ENCODE measurements around the gene NRTN.

DNA sequence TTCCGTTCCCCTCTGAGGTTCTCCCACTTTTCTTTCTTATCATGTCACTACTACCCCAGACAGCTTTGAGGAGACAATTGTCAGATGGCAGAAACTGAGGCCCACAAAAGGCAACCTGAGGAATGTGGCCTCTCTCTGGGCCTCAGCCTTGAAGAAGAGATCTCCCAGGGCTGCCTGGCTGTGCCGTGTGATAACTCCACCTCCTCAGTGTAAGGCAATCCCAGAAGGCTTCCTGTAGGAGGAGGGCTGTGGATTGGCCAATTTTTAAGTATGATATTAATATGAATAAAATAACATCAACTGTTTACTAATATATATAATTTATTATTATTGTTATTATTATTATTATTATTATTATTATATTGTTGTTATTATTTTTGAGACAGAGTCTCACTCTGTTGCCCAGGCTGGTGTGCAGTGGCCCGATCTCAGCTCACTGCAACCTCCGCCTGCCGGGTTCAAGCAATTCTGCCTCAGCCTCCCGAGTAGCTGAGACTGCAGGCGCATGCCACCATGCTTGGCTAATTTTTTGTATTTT is 9.4 kb upstream of the NRTN start:
- TF ChIP-seq, protein P1, sequence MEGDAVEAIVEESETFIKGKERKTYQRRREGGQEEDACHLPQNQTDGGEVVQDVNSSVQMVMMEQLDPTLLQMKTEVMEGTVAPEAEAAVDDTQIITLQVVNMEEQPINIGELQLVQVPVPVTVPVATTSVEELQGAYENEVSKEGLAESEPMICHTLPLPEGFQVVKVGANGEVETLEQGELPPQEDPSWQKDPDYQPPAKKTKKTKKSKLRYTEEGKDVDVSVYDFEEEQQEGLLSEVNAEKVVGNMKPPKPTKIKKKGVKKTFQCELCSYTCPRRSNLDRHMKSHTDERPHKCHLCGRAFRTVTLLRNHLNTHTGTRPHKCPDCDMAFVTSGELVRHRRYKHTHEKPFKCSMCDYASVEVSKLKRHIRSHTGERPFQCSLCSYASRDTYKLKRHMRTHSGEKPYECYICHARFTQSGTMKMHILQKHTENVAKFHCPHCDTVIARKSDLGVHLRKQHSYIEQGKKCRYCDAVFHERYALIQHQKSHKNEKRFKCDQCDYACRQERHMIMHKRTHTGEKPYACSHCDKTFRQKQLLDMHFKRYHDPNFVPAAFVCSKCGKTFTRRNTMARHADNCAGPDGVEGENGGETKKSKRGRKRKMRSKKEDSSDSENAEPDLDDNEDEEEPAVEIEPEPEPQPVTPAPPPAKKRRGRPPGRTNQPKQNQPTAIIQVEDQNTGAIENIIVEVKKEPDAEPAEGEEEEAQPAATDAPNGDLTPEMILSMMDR (IDR thresholded peaks at IDR 0.05 in 8 of 11, conservative IDR thresholded peaks at IDR 0.05 in 3 of 11) = no peak
- TF ChIP-seq POLR2A (IDR thresholded peaks at IDR 0.05) = no peak
- no peak for TF ChIP-seq POLR2AphosphoS5 (IDR thresholded peaks at IDR 0.05)

Measured in spleen (tissue), 7 donors.